Measurements from ENCODE around the gene RANBP3.

The RANBP3 gene

GRCh38 chr19:5918463-5919079 lies 59.4 kb downstream of the RANBP3 start:
- no peak for DNase-seq

DNA sequence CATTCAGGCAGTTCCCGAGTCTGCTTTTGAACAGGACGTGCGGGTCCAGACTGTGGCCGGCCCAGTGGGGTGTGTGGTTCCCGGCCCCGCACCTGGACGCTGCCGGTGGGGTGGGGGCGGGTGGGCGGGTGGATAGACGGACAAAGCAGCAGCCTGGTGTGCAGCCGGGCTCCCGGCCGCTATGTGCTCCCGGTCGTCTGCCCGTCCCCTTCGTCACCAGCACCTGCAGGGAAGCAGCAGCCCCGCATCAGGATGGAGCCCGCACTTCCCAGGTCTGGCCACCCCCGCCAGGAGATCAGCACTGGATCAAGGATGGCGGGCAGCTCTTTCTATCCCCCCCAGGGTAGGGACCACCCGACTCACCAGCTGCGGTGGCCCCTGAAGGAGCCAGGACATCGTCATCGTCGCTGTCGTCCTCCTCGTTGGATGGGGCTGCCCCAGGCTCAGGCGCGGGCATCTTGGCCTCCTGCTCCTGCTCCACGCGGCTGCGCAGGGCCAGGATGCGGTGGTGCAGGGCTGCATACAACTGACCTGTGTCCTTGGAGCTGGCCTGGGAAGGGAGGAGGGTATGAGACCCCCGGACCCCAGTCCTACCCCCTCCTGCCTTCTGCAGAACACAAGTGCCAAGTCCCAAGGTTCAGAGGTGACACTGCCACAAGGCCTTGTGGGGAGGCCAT lies 60.4 kb downstream of the RANBP3 start:
- DNase-seq = no peak

- DNase-seq = no peak
Observed at GRCh38 chr19:5916181-5916708, 61.7 kb downstream of the RANBP3 start.

- DNase-seq = no peak
Observed at GRCh38 chr19:5915782-5916165, 62.2 kb downstream of the RANBP3 start.

- DNase-seq = no peak
Observed at GRCh38 chr19:5914946-5915781, 62.8 kb downstream of the RANBP3 start.

DNA sequence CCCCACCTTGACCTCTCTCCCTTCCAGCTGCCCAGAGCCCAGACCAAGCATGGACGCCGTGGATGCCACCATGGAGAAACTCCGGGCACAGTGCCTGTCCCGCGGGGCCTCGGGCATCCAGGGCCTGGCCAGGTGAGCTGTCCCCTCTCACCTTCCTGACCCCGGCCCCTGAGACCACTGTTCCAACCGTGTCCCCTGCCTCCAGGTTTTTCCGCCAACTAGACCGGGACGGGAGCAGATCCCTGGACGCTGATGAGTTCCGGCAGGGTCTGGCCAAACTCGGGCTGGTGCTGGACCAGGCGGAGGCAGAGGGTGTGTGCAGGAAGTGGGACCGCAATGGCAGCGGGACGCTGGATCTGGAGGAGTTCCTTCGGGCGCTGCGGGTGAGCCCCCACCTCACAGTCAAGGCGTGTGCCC lies 63.6 kb downstream of the RANBP3 start:
- no peak for DNase-seq

- DNase-seq = no peak
Observed at GRCh38 chr19:5913739-5914357, 64.1 kb downstream of the RANBP3 start, which contains the start of gene CAPS. Gene CAPS (plus strand): TSS chr19:5914254. CDS start chr19:5914407, 153 bp downstream.

DNA sequence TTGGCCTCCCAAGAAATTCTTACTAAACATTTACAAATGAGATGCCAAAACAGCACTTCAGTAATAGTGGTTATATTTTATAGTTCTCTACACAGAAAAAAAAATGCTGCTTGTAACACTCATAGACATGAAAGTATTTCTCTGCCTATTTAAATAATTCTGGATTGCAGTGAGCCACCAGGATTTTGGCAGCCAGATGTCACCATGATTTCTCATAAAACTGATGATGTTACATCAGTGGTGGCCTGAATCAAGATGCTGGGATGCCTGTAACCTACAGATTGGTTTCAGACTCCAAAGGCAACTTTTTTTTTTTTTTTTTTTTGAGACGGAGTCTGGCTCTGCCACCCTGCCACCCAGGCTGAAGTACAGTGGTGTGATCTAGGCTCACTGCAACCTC lies 66.6 kb downstream of the RANBP3 start:
- DNase-seq = no peak

DNA sequence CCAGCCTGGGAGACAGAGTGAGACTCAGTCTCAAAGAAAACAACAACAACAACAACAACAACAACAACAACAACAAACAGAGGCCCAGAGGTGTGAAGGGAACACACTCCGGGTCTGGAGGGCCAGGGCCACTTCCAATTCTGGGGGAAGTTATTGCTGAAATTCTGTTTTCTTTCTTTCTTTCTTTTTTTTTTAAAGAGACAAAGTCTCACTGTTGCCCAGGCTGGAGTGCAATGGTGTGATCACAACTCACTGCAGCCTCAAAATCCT lies 67.4 kb downstream of the RANBP3 start:
- no peak for DNase-seq

- no peak for DNase-seq
Observed at GRCh38 chr19:5908773-5909442, 69.0 kb downstream of the RANBP3 start.

GRCh38 chr19:5907241-5907640 lies 70.7 kb downstream of the RANBP3 start:
- no peak for DNase-seq

DNA sequence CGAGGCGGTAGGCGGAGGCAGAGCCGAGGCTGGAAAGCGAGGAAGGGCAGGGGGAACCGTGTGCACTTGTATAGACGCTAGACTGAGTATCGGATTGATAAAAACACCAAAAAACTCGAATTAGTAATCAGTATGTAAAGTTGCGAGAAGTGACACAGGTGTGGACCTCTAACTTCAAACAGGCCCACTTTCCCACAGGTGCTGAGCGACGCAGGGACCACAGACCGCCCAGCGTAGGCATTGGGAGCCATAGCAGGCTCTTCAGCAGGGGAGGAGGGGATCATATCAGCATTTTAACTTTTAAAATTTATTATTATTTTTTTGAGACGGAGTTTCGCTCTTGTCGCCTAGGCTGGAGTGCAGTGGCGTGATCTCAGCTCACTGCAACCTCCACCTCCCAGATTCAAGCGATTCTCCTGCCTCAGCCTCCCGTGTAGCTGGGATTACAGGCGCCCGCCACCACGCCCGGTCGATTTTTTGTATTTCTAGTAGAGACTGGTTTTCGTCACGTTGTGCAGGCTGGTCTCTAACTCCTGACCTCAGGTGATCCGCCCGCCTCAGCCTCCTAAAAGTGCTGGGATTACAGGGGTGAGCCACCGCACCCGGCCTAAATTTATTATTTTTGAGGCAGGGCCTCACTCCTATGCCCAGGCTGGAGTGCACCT lies 72.7 kb downstream of the RANBP3 start:
- DNase-seq = no peak

DNA sequence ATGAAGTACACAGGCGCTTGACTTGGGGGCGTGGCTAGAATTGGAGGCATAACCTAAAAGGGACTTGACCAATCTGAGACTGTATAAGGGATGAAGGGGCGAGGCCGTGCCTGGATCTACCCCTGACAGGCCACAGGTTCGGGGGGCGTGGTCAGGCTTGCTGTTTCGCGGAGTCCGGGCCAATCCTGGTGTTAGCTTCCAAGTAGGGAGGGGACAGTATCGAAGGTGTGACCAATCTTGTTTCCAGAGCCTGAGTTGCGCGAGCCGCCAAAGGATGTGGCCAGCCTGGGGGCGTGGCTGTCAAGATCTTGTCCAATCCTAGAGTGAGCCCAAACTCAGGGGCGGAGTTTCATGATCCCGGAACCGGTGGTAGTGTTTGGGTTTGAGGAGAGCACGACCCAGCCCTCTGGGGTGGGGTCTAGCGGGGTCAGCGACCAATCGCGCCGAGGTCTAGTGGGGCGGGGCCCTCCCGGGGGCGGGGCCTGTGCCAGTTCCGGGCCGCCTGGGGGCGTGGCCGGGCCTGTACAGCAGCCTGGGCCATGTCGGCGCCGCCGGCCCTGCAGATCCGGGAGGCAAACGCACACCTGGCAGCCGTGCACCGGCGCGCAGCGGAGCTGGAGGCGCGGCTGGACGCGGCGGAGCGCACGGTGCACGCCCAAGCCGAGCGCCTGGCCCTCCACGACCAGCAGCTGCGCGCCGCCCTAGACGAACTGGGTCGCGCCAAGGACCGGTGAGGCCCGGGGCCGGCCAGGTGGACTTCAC lies 73.4 kb downstream of the RANBP3 start, which contains the start of gene VMAC:
VMAC (plus strand) TSS at position 521 of the 762 bp plus-strand sequence; CDS start at position 540, 19 bp downstream.
- peak; percentile 100 for DNase-seq

DNA sequence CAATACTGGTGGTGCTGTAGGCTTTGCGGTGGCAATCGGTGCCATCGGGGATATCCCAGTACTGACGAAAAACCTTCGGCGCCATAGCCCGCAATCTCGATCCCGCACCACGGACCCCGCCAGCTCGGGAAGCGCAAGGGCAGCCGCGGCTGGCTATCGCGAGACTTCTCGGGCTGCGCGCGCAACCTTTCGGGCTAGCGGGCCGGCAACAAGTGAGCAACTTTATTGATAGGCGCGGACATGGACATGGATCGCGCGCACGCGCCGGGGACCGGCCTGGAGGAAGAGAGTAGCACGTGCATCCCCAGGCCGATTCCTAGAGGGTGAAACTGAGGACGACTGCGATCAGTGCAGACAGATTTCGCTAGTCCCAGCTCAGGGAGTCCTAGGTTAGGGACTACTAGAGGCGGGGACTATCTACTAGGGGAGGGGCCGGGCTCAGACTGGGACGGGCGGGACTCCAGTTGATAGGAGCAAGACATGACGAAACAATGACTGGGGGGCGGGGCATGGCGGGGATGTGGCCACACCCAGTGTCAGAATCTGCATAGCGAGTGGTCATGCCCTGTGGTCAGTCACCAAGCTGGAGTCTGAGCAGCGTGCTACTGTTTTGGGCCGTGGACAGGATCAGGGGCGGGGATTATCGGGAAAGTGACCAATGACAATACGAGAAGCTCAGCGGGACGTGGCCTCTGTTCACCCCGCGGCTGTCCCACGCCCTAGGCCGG lies 74.2 kb downstream of the RANBP3 start, which contains the start of gene NDUFA11:
NDUFA11 (minus strand) TSS at position 167 of the 728 bp plus-strand sequence; CDS start at position 85, 82 bp downstream.
- peak; percentile 94 for DNase-seq

DNA sequence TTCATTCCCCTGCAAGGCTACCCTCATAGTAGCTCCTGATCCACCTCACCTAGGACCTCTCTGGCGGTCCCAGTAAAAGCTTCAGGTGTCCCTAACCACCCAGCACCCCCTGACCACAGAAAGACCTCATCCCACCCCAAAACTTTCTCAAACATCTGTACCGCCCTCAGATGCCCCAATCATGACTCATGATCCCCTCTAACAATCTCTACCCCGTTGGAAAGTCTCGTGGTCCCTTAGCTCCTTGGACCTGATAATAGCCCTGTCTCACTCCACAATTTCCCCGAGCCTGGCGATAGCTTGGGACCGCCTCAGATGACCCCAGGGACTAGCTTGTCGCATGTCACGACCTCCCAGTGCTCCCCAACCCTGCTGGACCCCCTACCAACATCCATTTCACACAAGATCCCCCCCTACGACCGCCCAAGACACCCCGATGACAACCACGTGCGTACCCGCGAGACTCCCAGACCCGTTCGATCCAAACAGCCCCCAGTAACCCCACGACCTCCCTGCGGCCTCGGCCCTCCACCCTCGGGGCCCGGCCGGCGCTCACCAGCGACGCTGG lies 74.8 kb downstream of the RANBP3 start:
- no peak for DNase-seq

- DNase-seq = no peak
Observed at GRCh38 chr19:5900976-5901375, 77.0 kb downstream of the RANBP3 start.

- no peak for DNase-seq
Observed at GRCh38 chr19:5899728-5900526, 78.0 kb downstream of the RANBP3 start.

DNA sequence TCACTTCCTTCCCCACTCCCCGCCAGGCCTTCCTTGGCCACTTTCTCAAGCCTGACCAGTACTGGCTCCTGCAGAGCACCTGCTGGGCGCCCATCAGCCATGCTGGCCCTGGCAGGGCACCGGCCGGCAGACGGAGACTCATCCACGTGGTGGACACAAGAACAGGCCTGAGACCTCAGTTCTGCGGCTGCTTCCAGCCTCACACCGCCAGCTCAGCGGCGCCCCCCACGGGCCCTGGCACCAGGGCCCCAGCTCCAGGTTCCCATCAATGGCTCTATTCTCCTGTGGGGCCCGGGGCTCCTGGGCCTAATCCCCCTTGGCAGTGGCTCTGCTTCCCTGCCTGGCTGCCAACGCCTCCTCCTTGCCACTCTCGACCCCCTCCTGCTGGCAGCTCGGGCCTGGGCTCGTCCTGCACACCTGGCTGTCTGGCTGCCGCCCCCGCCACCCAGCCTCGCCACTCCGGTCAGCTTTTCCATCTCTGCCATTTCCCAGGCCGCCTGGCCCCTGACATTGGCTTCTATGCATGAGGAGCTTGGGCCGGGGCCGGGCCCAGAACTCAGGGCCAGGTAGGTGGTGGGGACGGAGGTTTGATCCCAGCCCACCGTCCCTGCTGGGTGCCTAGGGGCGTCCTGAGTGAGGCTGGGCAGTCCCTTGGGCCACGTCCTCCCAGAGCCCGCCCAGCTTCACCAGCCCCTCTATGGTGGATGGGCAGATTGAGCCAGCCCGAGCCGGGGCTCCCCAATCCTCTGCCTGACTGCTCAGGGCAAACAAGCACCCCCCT lies 80.6 kb downstream of the RANBP3 start:
- no peak for DNase-seq

All from NCI-H2107 (cell line).